ENCODE measurements around the gene PLA2G12B.
"Not testable (repeated sequence)": the region's sequence is repeated elsewhere in the genome, so short reads cannot be mapped to it uniquely, and the experiment has no call there.

The PLA2G12B gene

DNA sequence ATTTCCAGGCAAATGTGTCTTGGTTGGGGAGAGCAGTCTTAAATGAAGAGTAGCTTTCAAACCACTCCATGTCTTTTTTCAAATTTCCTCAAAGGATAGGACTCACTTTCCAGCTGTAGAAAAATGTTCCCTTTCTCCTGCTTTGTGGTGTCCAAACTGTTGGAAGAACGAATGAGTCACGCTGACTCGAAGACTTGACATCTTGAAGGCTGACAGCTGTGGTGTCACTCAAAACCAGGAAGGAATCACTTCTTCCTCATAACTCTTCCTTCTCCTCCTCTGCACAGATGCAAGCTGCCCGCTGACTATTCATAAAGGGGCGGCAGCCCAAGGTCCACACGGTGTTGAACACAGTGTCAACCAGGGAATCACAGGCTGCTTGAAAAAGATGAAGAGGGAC lies 19.2 kb downstream of the PLA2G12B start:
- no peak for DNase-seq (ENCODE audit: low spot score)

DNA sequence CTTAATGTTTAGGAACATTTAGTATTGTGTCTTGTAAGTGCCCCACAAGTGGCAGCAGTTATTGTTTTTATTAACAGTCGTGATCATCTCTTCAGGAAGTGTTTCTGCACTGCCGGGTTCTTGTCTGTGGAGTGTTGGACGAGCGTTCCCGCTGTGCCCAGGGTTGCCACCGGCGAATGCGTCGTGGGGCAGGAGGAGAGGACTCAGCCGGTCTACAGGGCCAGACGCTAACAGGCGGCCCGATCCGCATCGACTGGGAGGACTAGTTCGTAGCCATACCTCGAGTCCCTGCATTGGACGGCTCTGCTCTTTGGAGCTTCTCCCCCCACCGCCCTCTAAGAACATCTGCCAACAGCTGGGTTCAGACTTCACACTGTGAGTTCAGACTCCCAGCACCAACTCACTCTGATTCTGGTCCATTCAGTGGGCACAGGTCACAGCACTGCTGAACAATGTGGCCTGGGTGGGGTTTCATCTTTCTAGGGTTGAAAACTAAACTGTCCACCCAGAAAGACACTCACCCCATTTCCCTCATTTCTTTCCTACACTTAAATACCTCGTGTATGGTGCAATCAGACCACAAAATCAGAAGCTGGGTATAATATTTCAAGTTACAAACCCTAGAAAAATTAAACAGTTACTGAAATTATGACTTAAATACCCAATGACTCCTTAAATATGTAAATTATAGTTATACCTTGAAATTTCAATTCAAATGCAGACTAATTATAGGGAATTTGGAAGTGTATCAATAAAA lies 22.2 kb downstream of the PLA2G12B start:
- DNase-seq (ENCODE audit: low spot score) = no peak

DNA sequence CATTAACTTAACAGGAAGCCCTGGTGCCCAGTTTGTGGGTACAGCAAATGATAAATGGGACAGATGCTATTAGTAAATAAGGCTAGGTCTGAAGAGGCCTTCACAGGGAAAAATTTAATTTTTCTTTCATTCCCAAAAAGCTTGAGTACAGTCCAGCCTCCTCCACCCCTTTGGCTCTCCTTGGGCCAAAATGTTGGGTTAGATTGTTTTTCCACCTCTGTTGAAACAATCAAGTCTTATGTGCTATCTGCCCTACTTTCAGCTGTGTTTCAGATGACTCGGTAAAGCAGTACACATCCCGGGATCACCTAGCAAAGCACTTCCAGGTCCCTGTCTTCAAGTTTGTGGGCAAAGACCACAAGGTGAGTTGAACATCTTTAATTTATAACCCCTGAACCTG lies 24.3 kb downstream of the PLA2G12B start:
- DNase-seq (ENCODE audit: low spot score) = no peak

DNA sequence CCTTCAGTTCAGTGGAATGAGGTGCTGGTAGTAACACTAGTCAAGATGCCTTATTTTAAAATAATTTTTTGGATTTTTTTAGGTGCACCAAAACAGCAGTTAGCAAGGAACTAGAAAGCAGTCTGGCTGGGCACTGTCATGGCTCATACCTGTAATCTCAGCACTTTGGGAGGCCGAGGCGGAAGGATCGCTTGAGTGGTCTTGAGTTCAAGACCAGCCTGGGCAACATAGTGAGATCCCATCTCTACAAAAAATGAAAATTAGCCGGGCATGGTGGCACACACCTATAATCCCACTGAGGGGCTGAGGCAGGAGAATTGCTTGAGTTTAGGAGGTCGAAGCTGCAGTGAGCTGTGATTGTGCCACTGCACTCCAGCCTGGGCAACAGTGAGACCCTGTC lies 25.8 kb downstream of the PLA2G12B start:
- no peak for DNase-seq (ENCODE audit: low spot score)

DNA sequence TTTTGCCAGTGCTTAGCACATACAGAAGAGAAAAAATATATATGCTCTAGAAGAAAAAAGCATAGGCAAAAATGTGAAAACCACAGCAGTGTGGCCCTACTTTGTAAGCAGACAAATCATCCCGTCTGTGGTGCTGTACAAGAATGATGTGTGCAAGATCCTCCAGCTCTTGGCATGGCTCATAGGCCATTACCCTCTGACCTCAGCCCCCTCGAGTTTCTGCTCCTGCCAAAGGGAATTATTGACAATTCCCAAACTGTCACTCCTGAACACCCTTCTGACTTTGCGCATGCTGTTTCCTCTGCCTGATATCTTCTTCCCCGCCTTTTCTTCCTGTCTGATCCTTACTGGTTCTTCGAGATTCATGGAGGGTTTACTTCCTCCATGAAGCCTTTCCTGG lies 27.1 kb downstream of the PLA2G12B start:
- no peak for DNase-seq (ENCODE audit: low spot score)

DNA sequence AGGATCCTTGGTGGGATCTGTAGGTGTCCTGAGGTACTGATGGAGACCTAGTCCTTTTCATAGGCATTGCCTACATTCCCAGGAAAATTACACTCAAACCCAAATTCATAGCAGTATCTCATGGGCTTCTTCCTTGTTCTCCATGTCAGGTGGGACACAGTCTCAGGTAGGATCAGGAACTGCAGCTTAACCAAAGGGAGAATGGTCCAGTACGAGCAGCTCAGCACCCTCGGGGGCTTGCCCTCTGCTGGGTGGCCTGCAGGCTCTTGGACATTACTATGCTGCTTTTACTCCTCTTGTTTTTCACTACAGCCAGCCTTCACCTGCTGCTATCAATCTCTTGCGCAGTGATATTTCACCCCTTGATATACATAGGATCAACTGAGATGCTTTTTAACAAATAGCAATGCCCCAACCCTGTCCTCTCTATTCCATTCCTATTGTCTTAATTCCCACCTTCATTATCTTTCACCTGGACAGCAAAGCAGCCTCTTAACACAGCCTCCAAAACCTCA lies 28.6 kb downstream of the PLA2G12B start:
- DNase-seq (ENCODE audit: low spot score) = no peak

DNA sequence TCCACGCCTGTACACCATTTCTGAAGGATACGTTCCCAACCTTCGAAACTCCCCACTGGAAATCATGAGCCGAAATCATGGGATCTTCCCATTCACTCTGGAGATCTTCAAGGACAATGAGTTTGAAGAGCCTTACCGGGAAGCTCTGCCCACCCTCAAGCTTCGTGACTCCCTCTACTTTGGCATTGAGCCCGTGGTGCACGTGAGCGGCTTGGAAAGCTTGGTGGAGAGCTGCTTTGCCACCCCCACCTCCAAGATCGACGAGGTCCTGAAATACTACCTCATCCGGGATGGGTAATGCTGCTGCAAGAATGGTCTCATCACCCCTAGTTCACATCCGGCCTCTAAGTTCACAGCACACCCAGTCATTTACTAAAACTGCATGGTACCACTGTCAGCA lies 30.3 kb downstream of the PLA2G12B start:
- no peak for DNase-seq (ENCODE audit: low spot score)

DNA sequence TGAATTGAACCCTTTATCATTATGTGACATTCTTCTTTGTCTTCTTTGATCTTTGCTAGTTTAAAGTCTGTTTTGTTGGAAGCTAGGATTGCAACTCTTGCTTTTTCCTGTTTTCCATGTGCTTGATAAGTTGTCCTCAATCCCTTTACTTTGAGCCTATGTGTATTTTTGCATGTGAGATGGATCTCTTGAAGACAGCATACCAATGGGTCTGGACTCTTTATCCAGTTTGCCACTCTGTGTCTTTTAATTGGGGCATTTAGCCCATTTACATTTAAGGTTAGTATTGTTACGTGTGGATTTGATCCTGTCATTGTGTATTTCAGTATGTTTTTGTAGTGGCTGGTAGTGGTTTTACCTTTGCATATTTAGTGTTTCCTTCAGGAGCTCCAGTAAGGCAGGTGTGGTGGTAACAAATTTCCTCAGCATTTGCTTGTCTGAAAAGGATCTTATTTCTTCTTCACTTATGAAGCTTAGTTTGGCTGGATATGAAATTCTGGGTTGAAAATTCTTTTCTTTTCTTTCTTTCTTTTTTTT lies 33.4 kb downstream of the PLA2G12B start:
- DNase-seq (ENCODE audit: low spot score) = not testable (repeated sequence)

DNA sequence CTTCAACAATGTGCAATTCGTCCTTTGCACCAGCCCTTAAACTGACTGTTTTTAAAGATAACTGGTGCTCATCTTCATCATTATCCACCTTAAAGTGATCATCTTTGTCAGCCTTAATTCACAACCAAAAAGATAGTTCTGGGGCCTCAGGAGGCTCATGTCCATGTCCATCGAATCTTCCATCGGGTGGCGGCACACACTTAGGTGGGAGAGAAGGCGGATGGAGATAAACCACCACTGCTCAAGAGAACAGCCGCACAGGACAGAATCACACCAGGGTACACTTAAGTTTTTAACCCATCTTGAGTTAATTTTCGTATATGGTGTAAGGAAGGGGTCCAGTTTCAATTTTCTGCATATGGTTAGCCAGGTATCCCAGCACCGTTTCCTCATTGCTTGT lies 36.3 kb downstream of the PLA2G12B start:
- no peak for DNase-seq (ENCODE audit: low spot score)

DNA sequence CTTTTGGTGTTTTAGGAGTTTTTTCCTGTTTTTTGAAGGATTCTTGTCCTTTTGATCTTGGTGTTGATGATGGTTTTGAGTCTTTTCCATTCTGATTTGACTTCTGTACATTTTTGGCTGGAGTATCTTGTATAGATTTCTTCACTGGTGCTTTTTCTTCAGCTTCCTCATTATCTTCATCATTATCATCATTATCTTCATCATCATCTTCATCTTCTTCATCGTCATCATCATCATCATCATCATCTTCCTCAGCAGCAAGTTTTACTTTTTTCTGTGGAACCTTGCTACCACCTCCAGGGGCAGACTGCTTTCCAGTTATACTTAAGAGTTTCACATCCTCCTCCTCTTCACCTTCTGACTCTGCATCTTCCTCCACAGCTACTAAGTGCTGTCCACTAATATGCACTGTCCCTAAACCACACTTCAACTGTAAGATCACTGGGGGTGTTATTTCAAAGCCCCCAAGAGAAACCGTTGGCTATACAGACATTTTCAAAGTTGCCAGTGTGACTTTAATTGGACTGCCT lies 36.7 kb downstream of the PLA2G12B start:
- DNase-seq (ENCODE audit: low spot score) = not testable (repeated sequence)

DNA sequence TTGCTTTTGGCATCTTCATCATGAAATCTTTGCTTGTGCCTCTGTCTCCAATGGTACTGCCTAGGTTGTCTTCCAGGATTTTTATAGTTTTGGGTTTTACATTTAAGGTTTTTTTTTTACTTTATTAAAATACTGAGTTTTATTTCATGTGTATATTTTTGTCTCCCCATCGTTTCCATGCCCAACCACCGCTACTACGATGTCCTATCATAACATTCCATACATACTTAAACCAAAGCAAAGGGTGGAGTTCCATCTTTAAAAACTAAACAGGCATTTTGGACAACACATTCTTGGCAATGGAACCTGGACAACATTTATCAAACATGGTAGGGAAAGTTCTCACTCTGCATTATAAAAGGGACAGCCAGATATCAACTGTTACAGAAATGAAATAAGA lies 37.4 kb downstream of the PLA2G12B start:
- DNase-seq (ENCODE audit: low spot score) = not testable (repeated sequence)

DNA sequence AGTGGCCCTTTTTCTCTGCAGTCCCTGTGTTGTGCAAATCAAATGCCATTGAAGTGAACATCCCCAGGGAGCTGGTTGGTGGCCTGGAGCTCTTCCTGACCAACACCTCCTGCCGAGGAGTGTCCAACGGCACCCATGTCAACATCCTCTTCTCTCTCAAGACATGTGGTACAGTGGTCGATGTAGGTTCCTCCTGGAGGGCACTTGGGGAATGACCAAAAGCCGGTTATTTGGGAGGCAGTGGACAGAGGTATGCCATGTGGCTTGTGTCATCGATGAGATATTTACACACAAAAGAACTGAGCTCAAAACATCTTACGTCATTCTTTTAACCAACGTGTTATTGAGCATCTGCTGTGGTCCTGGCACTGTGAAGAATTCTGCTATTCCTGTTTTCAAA lies 41.3 kb downstream of the PLA2G12B start:
- no peak for DNase-seq (ENCODE audit: low spot score)

DNA sequence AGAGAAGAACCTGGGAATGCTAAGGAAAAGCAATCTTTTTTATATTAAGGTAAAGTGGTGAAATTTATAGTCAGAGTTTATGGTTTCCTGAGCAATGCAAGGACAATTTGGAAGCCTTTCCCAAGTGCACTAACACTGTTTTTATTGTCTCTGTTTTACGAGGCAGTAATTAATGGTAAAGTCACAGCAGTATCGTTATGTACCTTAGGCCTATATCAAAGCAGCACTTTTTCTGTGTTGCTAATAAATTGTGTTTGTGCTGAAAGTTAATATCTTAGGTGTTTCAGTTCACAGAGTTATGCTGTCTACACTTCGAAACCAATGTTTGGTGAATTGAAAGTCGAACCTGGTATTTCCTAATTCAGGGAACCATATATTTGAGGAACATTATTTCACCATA lies 41.9 kb downstream of the PLA2G12B start:
- DNase-seq (ENCODE audit: low spot score) = no peak

DNA sequence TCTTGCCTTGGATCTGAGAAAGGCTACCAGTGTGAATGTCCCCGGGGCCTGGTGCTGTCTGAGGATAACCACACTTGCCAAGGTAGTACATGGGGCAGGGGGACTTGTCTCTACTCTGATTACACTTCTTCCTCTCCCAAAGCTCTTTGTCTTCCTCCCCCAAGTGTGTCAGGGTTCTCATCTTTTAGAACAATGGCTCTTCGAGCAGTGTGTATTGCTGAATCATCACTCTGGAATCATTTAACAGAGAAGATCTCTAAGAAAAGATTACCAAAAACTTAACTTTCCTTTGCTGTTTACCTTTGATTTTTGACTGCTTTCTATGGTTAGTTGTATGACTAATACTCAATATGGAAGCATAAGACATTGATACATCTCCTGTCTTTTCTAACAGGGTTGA lies 42.8 kb downstream of the PLA2G12B start:
- no peak for DNase-seq (ENCODE audit: low spot score)

DNA sequence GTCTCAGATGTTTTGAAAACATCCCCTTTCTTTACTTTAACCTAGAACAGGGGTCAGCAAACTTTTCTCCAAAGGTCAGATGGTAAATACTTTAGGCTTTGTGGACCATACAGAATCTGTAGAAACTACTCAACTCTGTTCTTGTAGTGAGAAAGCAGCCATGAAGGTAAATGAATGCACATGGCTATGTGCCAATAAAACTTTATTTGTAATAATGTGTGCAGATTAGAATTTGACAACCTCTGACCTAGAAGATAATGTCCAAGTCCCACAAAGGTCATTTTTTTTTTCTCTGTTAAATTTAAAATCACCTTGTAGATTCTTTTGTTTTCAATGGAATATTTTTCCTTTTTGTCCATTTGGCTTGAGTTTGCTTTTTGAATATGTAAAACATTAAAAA lies 43.9 kb downstream of the PLA2G12B start:
- no peak for DNase-seq (ENCODE audit: low spot score)

DNA sequence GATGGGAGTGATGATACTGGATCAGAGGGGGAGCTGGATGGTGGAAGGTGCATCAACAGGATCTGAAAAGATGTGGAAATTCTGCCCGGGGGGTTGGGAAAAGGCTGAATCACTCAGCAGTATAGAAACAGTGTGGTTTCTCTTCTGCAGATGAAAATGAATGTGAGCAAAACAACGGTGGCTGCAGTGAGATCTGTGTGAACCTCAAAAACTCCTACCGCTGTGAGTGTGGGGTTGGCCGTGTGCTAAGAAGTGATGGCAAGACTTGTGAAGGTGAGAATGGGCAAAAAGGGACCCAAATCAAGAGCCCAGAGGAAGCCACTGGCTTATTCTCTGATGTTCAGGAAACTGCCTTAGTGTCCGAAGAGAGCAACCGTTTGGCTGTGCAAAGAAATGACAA lies 48.2 kb downstream of the PLA2G12B start:
- DNase-seq (ENCODE audit: low spot score) = no peak

DNA sequence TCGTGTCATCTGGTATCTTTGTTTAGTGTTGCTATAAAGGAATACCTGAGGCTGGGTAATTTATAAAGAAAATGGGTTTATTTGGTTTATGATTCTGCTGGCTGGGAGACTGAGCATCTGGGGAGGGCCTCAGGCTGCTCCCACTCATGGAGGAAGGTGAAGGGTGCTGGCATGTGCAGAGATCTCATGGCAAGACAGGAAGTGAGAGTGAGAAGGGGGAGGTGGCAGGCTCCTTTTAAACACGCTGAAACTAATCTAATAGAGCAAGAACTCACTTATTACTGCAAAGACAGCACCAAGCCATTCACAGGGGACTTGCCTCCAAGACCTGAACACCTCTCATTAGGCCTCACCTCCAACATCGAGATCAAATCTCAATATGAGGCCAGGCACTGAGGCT lies 49.8 kb downstream of the PLA2G12B start:
- DNase-seq (ENCODE audit: low spot score) = no peak

DNA sequence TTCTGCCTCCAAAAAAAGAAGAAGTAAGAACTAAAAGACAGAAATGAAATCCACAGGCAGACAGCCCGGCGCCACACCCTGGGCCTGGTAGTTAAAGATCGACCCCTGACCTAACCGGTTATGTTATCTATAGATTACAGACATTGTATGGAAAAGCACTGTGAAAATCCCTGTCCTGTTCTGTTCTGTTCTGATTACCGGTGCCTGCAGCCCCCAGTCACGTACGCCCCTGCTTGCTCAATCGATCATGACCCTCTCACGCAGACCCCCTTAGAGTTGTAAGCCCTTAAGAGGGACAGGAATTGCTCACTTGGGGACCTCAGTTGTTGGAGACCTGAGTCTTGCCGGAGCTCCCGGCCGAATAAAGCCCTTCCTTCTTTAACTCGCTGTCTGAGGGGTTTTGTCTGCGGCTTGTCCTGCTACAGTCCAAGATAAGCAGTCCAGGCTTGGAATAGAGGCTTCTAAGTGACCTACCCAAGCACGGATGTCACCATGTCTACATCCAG lies 50.6 kb downstream of the PLA2G12B start:
- not testable (repeated sequence) for DNase-seq (ENCODE audit: low spot score)

DNA sequence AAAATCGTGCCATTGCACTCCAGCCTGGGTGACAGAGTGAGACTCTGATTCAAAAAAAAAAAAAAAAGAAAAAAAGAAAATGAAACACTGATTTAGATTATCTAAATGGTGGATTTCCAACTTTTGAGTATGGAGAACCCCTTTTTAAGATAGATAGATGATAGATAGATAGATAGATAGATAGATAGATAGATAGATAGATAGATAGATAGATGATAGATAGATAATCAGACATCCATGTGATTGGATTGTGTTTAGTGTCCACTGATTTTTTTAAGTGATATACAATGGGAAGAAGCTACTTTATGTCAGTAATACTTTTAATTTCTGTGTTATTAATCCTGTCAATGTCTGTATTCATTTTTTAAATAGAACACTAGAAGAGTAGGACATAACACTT lies 55.1 kb downstream of the PLA2G12B start:
- DNase-seq (ENCODE audit: low spot score) = no peak

DNA sequence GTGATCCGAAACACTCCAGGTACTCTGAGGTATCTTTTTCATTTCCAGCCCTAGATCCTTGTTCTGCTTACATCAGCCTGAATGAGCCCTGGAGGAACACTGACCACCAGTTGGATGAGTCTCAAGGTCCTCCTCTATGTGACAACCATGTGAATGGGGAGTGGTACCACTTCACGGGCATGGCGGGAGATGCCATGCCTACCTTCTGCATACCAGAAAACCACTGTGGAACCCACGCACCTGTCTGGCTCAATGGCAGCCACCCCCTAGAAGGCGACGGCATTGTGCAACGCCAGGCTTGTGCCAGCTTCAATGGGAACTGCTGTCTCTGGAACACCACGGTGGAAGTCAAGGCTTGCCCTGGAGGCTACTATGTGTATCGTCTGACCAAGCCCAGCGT lies 56.0 kb downstream of the PLA2G12B start:
- DNase-seq (ENCODE audit: low spot score) = no peak

DNA sequence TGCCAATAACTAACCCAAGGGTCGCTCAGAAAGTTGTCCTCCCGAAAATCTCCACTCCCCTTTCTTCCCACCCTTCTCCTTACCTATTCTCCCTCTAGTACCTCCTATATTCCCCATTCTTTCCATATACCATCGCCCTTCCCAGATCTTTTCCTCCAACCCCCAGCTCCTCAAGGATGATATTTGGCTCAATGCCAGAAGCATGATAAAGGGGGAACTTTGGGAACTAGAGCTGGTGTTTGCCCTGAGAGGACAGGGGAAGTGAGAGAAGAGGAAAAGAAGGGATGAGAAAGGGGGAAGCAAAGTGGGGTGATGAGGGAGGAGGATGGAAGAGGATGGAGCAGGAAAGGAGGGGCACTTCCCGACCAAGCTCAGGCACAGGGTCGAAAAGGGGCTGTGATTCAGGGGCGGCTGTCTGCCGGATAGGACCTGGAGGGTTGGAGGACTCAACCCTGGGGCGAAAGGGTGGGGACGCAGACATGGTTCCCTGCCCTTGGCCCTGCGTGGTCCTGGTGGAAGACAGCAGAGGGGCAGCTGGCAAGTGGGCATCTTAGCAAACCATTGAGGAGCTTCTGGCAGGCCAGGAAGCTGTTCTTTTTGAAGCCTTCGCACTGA lies 59.3 kb downstream of the PLA2G12B start:
- DNase-seq (ENCODE audit: low spot score) = no peak

DNA sequence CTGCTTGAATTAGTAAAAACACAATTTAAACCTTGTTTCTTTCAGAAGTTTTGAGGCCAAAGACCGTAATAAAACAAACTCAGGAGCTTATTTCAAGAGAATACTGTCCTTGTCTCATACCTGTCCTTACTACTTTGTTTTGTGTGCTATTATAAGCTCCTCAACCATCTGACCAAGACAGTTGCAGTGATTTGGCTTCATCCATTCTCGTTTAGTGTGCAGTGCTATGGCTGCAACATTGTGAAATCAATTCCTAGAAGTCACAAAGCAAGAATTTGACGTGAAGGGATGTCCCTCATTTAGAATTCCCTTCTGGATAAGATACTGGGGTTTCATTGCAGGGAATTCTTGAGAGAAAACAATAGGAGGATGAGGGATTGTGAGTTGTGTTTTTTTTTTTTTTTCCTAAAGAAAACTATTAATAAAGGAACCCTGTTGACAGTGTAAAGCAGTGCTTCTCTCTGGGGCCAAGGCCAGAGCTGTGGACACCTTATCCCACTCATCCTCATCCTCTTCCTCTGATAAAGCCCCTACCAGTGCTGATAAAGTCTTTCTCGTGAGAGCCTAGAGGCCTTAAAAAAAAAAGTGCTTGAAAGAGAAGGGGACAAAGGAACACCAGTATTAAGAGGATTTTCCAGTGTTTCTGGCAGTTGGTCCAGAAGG lies 61.3 kb downstream of the PLA2G12B start, which contains the start of gene OIT3:
Gene OIT3 (plus strand): TSS at position 604 of the 663 bp plus-strand sequence. CDS start 60 bp downstream, outside the sequence.
- DNase-seq (ENCODE audit: low spot score) = no peak

Measured in cerebellar cortex (tissue), 1 donor.